T-helper 2 cell (primary cell): ENCODE measurements around the gene SLC1A6.
"Not testable (repeated sequence)": the region's sequence is repeated elsewhere in the genome, so short reads cannot be mapped to it uniquely, and the experiment has no call there.

Source experiments
- DNase-seq, 5 experiments: peaks; one replicate each; pipeline versions ENCODE4 v3.0.0 to v3.0.0-alpha.2; 2012 to 2022
- total RNA-seq, 2 donors: gene quantifications; one replicate each; lab custom pipeline; 2026; lab: John Stamatoyannopoulos, UW

Gene SLC1A6
- 0 reads per million in 2 donors for total RNA-seq

DNA sequence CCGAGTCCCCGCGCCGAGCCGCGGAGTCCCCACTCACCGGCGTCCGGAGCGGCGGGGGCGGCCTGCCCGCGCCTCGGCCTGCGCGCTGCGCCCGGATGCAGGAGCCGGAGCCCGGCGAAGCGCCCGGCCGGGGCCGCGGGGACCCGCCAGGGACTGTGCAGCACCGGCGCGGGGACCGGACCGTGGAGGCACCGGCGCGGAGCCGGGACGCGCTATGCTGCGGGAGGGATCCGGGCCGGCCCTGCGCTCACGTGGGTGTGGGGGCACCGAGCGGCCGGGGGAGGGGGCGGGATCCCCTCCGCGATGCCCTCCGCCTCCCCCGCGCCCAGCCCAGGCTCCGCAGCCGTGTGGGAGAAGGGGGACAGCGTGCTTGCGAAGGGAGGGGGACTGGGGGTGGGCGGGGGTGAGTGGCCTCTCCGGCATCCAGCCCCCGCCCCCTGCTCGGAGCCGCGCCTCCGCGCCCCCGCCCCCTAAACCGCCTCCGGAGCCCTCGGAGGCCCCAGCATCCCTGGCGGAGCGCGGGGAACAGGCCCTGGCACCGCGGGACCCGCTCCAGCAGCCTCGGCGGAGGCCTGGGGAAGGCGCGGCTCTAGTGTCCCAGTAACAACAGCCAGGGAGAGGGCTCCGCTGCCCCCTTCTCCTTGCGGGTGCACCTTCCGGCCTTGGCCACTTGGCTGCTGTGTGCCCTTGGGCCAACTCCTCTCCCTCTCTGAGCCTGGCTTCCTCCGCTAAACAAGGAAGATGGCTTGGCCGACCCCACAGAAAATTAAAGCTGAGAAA lies at the start of gene SLC1A6:
Gene SLC1A6, minus strand, starts transcription at position 389 of the 780 bp plus-strand sequence. CDS start 6,954 bp downstream, outside the sequence.
- no peak for DNase-seq

DNA sequence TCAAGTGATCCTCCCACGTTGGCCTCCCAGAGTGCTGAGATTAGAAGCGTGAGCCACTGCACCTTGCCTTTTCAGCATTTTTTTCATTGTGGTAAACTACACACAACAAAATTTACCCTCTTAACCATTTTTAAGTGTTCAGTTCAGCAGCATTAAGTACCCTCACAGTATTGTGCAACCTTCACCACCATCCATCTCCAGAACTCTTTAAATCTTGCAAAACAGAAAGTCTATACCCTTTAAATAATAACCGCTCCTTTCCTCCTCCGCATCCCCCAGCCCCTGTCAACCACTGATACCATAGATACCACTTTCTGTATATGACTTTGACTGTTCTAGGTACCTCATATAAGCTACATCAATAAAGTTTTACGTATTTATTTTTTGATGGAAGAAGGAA lies 48.8 kb upstream of the SLC1A6 start:
- no peak for DNase-seq

DNA sequence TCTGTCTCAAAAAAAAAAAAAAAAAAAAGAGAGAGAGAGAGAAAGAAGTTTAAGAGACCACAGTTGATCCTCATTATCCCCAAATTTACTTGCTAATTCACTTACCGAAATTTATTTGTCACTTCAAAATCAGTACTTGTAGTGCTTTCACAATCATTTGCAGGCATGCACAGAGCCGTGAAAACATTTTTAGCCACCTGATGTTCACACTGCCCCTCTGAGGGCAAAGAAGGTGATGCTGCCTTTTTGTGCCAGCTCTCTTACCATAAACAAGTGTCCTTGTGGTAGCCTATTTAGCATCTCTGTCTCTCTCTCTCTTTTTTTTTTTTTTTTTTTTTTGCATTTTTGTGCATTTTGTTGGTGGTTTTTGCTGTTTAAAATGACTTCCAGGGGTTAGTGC lies 45.6 kb upstream of the SLC1A6 start:
- DNase-seq, result peak in 1 of 5 experiments; percentile 8

DNA sequence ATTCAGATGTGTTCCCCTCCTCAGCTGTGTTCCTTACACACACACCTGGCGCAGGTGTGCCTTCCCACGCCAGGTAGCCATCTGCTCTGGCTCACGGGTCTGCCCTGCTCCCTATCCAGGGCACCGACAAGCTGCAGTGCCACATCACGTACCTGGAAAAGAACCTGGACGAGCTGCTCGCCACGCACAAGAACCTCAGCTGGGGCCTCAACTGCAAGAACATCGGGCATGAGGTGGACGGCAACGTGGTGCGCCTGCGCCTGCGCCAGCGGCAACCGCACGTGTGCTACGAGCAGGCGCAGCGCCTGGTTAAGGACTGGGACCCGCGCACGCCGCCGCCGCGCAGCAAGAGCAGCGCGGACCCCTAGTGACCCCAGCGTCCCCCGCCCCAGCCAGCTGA lies 43.1 kb upstream of the SLC1A6 start:
- DNase-seq, result no peak

DNA sequence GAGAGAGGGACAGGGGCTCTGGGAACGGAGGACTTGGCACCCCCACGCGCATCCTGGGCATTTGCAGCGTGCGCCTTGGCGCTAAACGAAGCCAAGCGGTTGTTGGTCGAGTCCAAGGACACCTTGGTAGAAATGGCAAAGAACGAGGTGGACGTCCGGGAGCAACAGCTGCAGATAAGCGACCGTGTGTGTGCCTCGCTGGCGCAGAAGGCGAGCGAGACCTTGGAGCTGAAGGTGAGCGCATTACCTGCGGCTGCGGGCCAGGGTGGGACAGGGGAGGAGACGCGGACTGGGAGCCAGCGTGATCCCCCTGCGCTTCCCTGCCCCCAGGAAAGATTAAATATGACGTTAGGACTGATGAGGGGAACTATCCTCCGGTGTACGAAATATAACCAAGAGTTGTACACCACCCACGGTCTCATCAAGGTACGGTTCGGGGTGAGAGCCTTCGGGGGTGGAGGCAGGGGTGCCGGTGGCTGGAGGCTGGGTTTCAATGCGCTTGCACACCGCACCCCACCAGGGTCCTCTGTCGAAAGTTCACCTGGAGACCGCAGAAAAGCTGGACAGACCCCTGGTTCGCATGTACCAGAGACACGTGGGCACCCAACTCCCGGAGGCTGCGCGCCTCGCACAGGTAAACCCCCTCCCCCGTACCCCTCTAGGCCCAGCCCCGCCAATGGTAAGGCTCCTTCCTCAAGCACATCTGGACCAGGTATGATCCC lies 41.8 kb upstream of the SLC1A6 start:
- DNase-seq, result no peak

DNA sequence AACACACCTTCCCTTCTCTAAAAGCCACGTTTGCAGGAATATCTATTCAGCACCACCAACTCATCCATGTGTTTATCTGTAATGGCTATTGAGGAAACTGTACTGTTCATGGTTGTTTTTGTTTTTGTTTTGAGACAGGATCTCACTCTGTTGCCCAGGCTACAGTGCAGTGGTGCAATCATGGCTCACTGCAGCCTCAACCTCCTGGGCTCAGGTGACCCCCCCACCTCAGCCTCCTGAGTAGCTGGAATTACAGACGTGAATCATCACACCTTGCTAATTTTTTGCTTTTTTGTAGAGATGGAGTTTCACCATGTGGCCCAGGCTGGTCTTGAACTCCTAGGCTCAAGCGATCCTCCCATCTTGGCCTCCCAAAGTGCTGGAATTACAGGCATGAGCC lies 39.2 kb upstream of the SLC1A6 start:
- not testable (repeated sequence) for DNase-seq

DNA sequence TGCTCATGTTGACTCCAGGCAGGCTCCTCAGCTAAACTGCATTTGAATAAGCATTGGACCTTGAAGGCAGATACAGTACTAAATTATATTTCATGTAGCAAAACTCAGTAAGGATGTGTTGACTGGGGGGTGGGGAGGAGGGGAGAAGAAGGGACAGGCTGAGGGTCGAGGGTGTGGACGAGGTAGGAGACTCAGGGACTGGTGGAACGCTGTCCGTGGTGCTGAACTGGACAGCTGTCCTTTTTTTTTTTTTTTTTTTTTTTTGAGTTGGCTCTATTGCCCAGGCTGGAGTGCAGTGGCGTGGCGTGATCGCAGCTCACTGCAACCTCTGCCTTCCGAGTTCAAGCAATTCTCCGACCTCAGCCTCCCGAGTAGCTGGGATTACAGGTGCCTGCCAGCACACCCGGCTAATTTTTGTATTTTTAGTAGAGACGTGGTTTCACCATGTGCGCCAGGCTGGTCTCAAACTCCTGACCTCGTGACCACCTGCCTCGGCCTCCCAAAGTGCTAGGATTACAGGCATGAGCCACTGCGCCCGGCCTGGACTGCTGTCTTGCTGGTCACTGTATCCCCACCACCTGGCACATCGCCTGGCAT lies 36.4 kb upstream of the SLC1A6 start:
- peak in 1 of 5 experiments; percentile 9 for DNase-seq

DNA sequence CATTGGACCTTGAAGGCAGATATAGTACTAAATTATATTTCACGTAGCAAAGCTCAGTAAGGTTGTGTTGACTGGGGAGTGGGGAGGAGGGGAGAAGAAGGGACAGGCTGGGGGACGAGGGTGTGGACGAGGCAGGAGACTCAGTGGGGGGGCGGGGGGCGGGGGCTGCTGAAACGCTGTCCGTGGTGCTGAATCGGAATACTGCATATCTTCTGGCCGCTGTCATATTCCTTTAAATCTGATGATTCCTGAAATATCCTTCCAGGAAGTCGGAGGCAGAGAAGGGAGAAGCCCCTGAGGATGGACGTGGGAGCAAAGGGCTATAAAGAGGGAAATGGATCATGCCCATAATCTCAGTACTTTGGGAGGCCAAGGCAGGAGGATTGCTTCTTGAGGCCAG lies 34.9 kb upstream of the SLC1A6 start:
- no peak for DNase-seq

DNA sequence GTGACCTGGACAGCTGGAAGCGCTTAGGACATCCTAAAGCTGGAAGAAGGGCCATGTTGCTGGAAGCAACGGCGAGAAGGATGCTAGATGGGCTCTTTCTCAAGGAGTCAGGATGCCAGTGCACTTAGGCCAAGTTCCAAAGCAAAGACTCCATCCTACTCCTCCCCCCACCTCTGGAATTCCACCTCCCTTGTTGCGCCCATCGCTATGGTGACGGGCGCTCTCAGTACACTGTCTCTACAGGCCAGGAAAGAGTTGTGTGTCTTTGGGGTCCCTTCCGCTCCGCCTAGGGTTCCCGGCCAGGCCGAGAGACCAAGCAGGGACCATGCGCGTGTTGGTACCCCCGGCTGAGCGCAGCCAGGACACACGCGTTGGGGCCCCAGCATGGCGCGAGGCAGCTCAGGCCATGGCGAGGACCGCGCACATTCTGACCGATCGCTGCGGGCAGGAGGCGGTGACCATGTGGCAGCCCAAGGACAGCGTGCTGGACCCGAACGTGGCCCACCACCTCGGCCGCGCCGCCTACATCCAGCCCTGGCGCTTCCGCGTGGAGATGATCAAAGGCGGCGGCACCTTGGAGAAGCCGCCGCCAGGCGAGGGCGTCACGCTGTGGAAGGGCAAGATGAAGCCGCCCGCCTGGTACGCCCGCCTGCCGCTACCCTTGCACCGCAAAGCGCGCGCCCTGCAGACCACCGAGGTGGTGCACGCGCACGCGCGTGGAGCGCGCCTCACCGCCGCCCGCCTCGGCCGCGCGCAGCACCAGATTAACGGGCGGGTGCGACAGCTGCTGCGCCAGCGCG lies 31.0 kb upstream of the SLC1A6 start:
- DNase-seq, result peak in 1 of 5 experiments; percentile 8

DNA sequence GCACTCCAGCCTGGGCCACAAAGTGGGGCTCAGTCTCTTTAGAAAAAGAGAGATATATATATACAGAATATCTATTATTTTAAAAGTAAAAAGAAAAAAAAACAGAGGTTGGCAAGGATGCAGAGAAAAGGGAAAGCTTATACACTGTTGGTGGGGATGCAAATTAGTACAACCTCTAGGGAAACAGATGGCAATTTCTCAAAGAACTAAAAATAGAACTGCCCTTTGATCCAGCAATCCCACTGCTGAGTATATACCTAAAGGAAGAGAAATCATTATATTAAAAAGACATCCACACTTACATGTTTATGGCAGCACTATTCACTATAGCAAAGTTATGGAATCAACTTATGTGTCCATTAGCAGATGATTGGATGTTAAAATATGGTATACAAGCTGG lies 28.6 kb upstream of the SLC1A6 start:
- no peak for DNase-seq

DNA sequence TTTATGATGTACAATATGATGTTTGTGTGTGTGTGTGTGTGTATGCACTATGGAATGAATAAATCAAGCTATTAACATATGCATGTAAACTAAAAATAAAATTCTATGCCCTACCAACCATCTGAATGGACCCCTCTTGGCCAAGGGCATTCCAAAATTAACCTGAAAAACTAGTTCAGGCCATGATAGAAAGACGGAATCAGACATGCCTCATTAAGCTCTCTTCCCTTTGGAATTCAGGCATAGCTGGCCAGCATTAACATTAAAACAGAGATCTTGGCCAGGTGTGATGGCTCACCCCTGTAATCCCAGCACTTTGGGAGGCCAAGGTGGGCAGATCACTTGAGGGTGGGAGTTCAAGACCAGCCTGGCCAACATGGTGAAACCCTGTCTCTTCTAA lies 18.3 kb upstream of the SLC1A6 start:
- no peak for DNase-seq

DNA sequence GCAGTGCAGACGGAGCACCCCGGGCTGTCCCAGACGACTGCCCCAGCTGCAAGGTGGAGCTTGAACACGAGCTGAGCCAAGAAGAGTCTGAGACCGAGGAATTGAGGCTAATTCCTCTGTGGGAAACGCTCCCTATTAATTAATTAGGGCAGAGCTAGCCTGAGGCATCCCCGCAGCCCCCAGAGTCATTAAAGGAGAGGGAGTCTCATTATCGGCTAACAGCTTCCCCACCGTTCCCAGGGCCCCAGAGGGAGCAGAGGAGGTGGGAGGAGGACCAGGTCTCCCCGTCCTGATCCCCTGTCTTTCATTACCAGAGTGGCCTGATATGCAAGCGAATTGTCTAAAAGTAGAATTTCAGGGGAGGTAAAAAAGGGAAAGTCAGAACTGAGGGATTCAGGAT lies 13.1 kb upstream of the SLC1A6 start:
- DNase-seq, result no peak

DNA sequence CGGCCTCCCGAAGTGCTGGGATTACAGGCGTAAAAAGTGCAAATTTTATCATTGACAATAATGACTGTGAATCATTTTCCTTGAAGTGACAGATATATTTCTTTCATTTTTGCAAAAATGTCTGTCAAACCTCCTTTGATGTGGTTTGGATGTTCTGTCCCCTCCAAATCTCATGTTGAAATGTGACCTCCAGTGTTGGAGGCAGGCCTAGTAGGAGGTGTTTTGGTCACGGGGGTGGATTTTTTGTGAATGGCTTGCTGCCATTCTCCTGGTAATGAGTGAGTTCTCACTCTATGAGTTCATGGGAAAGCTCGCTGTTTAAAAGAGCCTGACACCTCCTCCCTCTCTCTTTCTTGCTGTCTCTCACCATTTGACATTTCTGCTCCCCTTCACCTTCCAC lies 5.5 kb upstream of the SLC1A6 start:
- no peak for DNase-seq

DNA sequence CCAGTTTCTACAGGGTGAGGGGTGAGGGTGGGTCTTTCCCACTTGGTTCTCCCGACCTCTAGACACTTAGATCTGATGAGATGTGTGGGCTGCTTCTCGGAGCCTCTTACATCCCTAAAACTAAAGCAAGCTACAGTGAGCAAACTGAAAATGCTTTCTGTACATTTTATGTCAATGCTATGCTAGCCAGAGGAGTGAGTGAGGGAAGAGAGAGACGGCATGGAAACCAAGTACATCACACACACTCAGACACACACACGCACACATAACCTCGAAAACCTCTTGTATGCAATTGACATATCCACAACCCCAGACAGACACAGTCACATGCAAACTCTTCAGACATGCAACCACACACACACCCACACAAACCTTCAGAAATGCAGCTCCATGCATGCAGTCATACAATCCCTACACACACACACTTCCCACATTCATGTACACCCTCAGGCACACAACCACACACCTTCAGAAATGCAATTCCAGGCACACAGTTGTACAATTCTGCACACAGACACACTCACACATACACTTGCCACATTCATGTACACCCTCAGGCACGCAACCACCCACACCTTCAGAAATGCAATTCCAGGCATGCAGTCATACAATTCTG lies 1.4 kb downstream of the SLC1A6 start:
- no peak for DNase-seq

DNA sequence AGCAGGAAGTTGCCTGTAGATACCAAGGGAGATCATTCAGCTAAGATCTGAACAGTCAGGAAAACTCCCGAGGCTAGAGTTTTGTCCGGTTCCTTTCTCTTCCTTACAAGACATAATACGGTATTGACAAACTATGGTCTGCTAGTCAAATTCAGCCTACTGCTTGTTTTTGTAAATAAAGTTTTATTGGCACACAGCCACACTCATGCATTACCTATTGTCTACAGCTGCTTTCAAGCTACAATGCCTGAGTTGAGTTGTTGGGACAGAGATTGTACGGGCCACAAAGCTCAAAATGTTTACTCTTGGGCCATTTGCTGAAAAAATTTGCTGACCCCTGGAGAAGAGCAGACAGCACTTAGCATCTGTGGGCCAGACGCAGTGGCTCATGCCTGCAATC lies 2.5 kb downstream of the SLC1A6 start:
- DNase-seq, result no peak

DNA sequence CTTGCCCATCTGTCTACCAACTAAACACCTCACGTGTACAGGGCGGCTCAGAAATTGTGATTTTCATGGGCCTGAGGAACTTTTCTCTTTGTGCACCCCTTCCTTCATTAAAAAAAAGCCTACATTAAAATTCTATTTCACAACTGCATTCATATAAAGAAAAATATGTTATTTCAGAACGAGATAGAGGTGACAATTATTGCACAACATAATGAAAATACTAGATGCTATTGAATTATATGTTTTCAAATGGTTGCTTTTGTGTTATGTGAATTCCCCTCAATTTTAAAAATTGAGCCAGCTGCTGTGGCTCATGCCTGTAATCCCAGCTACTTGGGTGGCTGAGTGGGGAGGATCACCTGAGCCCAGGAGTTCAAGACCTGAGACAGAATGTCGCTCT lies 5.2 kb downstream of the SLC1A6 start:
- DNase-seq, result no peak

DNA sequence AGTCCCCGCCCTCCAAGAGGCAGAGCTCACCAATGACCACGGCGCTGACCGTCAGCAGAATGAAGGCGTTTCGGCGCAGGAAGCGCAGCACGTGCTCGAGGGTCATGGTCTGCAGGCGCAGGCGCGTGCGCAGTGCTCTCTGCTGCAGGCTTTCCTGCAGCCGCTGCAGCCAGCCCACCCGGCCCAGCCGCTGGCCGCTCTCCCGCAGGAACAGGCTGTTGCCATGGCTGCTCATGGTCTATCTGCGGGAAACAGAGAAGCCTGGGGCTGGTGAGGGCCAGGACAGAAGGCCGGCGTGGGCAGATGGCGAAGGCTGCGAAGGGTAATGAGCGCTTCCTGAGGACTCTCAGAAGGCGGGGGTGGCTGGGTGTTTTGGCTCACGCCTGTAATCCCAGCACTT lies 7.0 kb downstream of the SLC1A6 start:
- DNase-seq, result no peak

DNA sequence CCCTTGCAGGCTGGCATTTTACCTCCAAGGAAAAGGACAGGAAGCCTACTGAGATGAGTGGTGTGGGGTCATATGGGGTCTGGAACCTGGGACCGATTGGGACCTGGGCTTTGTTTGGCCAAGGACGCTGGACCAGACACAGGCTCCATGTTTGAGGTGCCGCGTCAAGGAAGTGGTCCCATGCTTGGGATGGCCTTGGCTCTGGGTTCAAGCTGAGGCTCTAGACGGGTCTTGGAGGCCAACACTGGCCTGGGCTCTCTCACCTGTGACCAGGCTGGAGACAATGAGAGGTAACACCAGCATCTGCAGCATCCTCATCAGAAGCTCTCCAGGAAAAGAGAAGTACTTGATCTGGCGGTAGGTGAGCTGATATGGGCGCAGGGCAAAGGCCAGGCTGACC lies 8.2 kb downstream of the SLC1A6 start:
- no peak for DNase-seq

DNA sequence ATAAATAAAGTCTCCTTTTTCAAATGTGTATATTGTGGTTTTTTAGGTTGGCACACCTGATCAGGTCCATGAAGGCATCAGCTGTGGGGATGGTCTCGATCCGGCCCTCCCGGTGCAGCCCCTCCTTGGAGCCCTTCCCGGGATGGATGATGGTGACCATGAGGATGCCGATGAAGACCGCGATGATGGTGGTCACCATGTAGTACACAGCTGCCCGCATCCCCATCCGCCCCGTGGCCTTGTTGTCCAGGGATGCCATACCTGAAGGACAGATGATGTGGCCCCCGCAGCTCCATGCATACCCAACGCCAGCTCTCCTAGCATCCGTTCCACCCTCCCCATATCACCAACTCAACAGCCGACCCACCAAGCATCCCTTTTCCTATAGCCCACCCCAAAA lies 11.4 kb downstream of the SLC1A6 start:
- DNase-seq, result no peak

DNA sequence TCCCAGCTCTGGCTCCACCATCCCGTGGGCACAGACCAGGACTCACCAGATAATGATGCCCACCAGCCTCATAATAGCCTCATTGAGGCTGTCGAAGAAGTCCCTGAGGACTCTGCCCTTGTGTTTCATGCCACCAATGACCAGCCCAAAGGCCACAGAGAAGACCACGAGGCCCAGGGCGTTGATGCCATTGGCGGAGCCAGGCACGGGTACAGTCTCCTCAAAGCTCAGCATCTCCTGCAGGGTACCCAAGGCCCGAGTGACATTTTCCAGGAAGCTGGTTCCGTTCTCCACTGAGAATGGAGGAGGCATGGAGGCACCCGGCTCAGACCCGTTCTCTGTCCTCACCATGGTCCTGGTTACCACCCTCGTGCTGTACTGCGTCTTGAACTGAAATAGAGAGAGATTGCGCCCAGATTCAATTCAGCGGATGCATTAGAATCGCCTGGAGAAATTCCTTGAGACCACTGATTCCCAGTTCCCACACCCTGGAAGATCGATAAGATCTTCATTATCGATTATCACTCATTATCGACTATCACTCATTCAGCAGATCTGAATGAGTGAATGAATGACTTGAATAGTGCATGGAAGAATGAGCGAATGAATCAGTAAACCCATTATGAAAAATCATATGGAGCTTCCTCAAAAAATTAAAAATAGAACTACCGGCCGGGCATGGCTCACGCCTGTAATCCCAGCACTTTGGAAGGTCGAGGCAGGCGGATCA lies 17.5 kb downstream of the SLC1A6 start:
- DNase-seq, result no peak

DNA sequence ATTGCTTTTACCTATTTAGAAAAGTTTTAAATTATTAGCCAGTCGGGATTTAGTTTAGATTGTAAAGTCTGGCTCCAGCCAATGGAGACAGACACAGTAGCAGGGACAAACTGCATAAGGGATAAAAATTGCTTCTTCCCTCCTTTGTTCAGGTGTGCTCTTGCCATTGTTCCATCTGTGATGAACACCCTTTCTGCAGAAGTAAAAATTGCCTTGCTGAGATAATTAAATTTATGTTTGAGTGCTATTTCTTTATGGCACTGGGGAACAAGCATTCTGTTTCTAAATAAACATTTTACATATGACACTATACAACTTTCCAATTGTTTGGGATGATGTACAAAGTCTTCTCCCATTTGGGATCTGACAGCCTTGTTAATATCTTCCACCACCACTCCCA lies 20.4 kb downstream of the SLC1A6 start:
- no peak for DNase-seq

DNA sequence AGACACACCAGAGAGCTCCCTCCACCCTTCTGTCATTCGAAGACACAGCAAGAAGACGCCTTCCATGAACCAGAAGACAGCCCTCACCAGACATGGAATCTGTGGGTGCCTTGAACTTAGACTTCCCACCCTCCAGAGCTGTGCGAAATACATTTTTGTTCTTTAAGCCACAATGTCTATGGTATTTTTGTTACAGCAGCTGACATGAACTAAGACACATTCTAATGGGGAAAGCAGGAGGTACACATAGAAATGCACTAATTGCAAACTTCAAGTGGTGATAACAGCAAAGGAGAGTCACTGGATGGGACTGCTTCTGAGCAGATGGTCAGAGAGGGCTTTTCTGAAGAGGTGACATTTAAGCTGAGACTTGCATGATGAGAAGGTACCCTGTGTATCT lies 22.2 kb downstream of the SLC1A6 start:
- no peak for DNase-seq
